Natural killer cell (primary cell): ENCODE results near the gene GMCL2. TPM values are rescaled to one million over a fixed set of nuclear protein-coding genes. Genes with fewer than 3 reads are reported as not detected.

Experiments used
- ATAC-seq, 3 donors: fragments of 150-1000 bp in 2 of 3; fragments of 200-7000 bp in 1 of 3; cut with Tn5 transposase; 1 replicate in 1 of 3; 2 replicates in 2 of 3; pipeline ENCODE4 v1.10.0; 2021; ENCODE audit warnings: mild to moderate bottlenecking in 2 of 3, moderate library complexity in 2 of 3
- DNase-seq, 2 donors: peaks; one replicate each; pipeline versions ENCODE4 v3.0.0 to v3.0.0-alpha.2; 2013 to 2021; ENCODE audit warnings: mixed read lengths in 1 of 2
- H3K27ac ChIP-seq: one replicate; pipeline ENCODE4 v1.5.1; 2013; ENCODE audit warnings: mild to moderate bottlenecking, low read length
- H3K27me3 ChIP-seq: one replicate; pipeline ENCODE4 v1.6.1; 2013; ENCODE audit warnings: low read length; ENCODE audit not compliant: control insufficient read depth, insufficient read depth
- H3K36me3 ChIP-seq: one replicate; pipeline ENCODE4 v1.6.1; 2013; ENCODE audit warnings: low read length; ENCODE audit not compliant: control insufficient read depth, insufficient read depth
- H3K4me1 ChIP-seq: one replicate; pipeline ENCODE4 v1.6.1; 2013; ENCODE audit warnings: low read length; ENCODE audit not compliant: control insufficient read depth, insufficient read depth
- H3K4me3 ChIP-seq: one replicate; pipeline ENCODE4 v1.5.1; 2013; ENCODE audit warnings: low read length
- H3K9me3 ChIP-seq: one replicate; pipeline ENCODE4 v1.6.1; 2013; ENCODE audit warnings: low read length; ENCODE audit not compliant: control insufficient read depth, insufficient read depth
- H3K27ac Mint-ChIP-seq, 2 donors: one replicate each; pipeline ENCODE4 v1.8.0; 2022; ENCODE audit warnings: mild to moderate bottlenecking in 2 of 2, mixed read lengths in 2 of 2, moderate library complexity in 1 of 2
- H3K27me3 Mint-ChIP-seq, 2 donors: one replicate each; pipeline ENCODE4 v1.8.0; 2022; ENCODE audit warnings: low read depth in 2 of 2, mixed read lengths in 2 of 2
- H3K36me3 Mint-ChIP-seq: one replicate; pipeline ENCODE4 v1.8.0; 2022; ENCODE audit warnings: mixed read lengths
- H3K4me1 Mint-ChIP-seq, 2 donors: one replicate each; pipeline ENCODE4 v1.8.0; 2022; ENCODE audit warnings: mixed read lengths in 2 of 2
- H3K4me3 Mint-ChIP-seq: one replicate; pipeline ENCODE4 v1.8.0; 2022; ENCODE audit warnings: mild to moderate bottlenecking, moderate library complexity, mixed read lengths
- H3K9me3 Mint-ChIP-seq, 2 donors: one replicate each; pipeline ENCODE4 v1.8.0; 2022; ENCODE audit warnings: mixed read lengths in 2 of 2
- WGBS: methylation state at CpG from one replicate; pipeline ENCODE4 v1.1.7; 2013; ENCODE audit warnings: missing lambda C conversion rate; ENCODE audit not compliant: insufficient coverage; 5-methylcytosine and 5-hydroxymethylcytosine counted together
- intact Hi-C: fragments of 100-400 bp; cut with micrococcal nuclease; formaldehyde crosslinking; loops from one replicate; pipeline ENCODE4 v1.14.2; 2022
- total RNA-seq, 4 donors: library from RNA; stranded (reverse); fragments of 120-200 nt in 1 of 4; gene quantifications; one replicate each; pipeline versions ENCODE4 v1.2.3 to v1.2.4, GENCODE V29; 2013 to 2022
- TF ChIP-seq, protein P1 (sequence below): fragments of 200-600 bp; IDR thresholded peaks from one replicate; pipeline ENCODE4 v1.8.0; 2022; ENCODE audit warnings: antibody characterized with exemption

GMCL2 gene
- total RNA-seq, 3 donors from 2014 or later (not counting 1 experiment from before 2014, with no cell fraction given), result not detected

- under 1% methylated on average over 90 of the region's 90 CpGs for WGBS
- Histone ChIP-seq H3K36me3 (peaks cover 37% of the 10 kb centered on the region), H3K9me3 (no peaks in the 10 kb centered on the region), H3K27me3 (no peaks in the 10 kb centered on the region), H3K27ac (peak overlapping the region; percentile 51), H3K4me1 (peaks cover 27% of the 10 kb centered on the region), H3K4me3 (peak overlapping the region; percentile 69)
- H3K27me3 Mint-ChIP-seq, result no peaks in the 10 kb centered on the region
- peak overlapping the region; percentile 85 to 98 for H3K27ac Mint-ChIP-seq
- H3K9me3 Mint-ChIP-seq, result no peaks in the 10 kb centered on the region
- peaks cover 34 to 42% of the 10 kb centered on the region in 2 donors for H3K4me1 Mint-ChIP-seq
- DNase-seq, result peak; percentile 65 to 82
- TF ChIP-seq, protein P1, sequence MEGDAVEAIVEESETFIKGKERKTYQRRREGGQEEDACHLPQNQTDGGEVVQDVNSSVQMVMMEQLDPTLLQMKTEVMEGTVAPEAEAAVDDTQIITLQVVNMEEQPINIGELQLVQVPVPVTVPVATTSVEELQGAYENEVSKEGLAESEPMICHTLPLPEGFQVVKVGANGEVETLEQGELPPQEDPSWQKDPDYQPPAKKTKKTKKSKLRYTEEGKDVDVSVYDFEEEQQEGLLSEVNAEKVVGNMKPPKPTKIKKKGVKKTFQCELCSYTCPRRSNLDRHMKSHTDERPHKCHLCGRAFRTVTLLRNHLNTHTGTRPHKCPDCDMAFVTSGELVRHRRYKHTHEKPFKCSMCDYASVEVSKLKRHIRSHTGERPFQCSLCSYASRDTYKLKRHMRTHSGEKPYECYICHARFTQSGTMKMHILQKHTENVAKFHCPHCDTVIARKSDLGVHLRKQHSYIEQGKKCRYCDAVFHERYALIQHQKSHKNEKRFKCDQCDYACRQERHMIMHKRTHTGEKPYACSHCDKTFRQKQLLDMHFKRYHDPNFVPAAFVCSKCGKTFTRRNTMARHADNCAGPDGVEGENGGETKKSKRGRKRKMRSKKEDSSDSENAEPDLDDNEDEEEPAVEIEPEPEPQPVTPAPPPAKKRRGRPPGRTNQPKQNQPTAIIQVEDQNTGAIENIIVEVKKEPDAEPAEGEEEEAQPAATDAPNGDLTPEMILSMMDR, result no peak
- intact Hi-C loops, result no loop called here
- peak overlapping the region; percentile 100 for H3K4me3 Mint-ChIP-seq
- no peaks in the 10 kb centered on the region for H3K36me3 Mint-ChIP-seq
- peak; percentile 53 to 62 (median 53) for ATAC-seq
These were observed 18.0 kb upstream of the GMCL2 start for GRCh38 chr5:178204935-178205748.

DNA sequence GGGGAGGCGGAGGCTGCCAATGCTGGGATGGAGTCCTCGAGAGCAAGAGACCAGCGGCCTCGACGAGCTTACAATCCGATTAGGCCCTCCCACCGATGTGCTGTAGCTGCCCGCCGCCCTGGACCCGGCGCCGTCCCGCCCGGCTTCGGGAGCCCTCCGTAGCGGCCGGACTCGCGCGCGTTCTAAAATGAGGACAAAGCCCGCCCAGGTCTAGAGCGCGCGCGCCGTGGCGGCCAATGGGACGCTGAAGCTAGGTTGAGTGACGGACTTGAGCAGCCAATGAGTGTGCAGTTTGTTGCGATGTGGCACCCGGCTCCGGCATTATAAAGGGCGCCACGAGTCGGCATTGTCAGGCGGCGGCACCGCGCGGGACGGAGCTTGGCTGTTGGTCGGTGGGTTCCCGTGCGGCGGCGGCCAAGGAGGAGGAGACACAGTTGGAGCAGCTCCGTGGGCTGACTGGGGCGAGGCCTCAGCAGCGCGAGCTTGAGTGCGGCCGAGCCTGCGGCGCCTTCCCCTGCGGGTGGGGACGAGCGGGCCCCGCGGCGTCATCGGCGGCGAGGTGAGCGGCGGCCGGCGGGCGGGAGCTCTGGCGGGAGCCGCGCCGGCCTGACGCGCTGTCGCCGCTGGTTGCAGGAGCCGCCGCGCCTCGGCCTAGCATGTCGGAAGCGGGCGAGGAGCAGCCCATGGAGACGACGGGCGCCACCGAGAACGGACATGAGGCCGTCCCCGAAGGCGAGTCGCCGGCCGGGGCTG is 17.2 kb upstream of the GMCL2 start, which contains the start of gene HNRNPAB:
TSS of gene HNRNPAB (plus strand) at position 352 of the 753 bp plus-strand sequence. CDS start at position 657, 305 bp downstream.
- under 1% methylated on average over 96 of the region's 96 CpGs for WGBS
- ATAC-seq, result peak; percentile 81 to 95 (median 85)
- intact Hi-C loops, result no loop called here

DNA sequence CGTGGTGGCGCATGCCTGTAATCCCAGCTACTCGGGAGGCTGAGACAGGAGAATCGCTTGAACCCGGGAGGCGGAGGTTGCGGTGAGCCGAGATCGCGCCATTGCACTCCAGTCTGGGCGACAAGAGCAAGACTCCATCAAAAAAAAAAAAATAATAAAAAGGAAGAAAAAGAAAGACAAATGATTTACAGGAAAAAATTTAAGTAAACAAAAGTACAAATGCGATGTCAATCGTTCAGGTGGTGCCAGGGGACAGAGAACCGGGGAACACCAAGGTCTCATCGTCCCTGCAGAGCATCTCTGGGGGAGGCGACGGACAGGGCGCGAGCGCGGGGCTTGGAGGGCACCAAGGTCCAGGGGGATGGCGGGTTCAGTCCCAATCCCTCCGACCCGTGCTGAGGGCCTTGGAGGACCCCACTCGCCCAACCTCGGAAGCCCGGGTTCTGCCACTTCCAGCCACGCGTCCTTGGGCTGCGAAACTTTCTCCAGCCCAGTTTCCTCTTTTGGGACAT is 16.6 kb upstream of the GMCL2 start:
- Histone ChIP-seq H3K4me3 (peak overlapping the region; percentile 69), H3K27me3 (no peaks in the 10 kb centered on the region), H3K9me3 (no peaks in the 10 kb centered on the region), H3K36me3 (peaks cover 23% of the 10 kb centered on the region), H3K4me1 (peaks cover 27% of the 10 kb centered on the region), H3K27ac (peak overlapping the region; percentile 28)
- peak overlapping the region; percentile 100 for H3K4me3 Mint-ChIP-seq
- intact Hi-C loops, result no loop called here
- WGBS, result 11% methylated on average over 22 of the region's 30 CpGs
- DNase-seq, result no peak
- H3K4me1 Mint-ChIP-seq, result peaks cover 33 to 34% of the 10 kb centered on the region in 2 donors
- peak overlapping the region; percentile 97 to 98 for H3K27ac Mint-ChIP-seq
- no peaks in the 10 kb centered on the region for H3K27me3 Mint-ChIP-seq
- TF ChIP-seq, protein P1, result no peak
- H3K36me3 Mint-ChIP-seq, result no peaks in the 10 kb centered on the region
- ATAC-seq, result peak in 2 of 3 donors; percentile 5 to 11
- no peaks in the 10 kb centered on the region for H3K9me3 Mint-ChIP-seq

More for the DNA sequence above, 17.2 kb upstream of the GMCL2 start, which contains the start of gene HNRNPAB:
- peaks cover 29% of the 10 kb centered on the region for H3K36me3 ChIP-seq
- peak; percentile 97 to 99 for DNase-seq
- Mint-ChIP-seq H3K36me3 (no peaks in the 10 kb centered on the region), H3K4me3 (peak within 1 kb of the TSS; percentile 100), H3K27ac (peak within 1 kb of the TSS; percentile 97 to 98), H3K4me1 (peaks cover 34% of the 10 kb centered on the region in 2 donors), H3K27me3 (no peaks in the 10 kb centered on the region), H3K9me3 (no peaks in the 10 kb centered on the region)
- H3K27me3 ChIP-seq, result no peaks in the 10 kb centered on the region
- peak within 1 kb of the TSS; percentile 51 for H3K27ac ChIP-seq
- TF ChIP-seq, protein P1, result no peak
- H3K4me3 ChIP-seq, result peak within 1 kb of the TSS; percentile 69
- peaks cover 27% of the 10 kb centered on the region for H3K4me1 ChIP-seq
- H3K9me3 ChIP-seq, result no peaks in the 10 kb centered on the region
